Osteocyte (in vitro differentiated cells): ENCODE measurements around the gene GAS2L2. TPM values are rescaled to one million over a fixed set of nuclear protein-coding genes. Genes with fewer than 3 reads are reported as not detected.

Source experiments
- DNase-seq: peaks from one replicate; pipeline ENCODE4 v3.0.0; 2021; ENCODE audit warnings: mixed read lengths; ENCODE audit not compliant: unreplicated experiment; ENCODE audit errors: extremely low spot score
- H3K27ac Mint-ChIP-seq: one replicate; pipeline ENCODE4 v1.8.0; 2021; ENCODE audit warnings: mild to moderate bottlenecking, mixed read lengths; ENCODE audit not compliant: unreplicated experiment
- H3K27me3 Mint-ChIP-seq: one replicate; pipeline ENCODE4 v1.8.0; 2021; ENCODE audit warnings: mixed read lengths; ENCODE audit not compliant: unreplicated experiment
- H3K36me3 Mint-ChIP-seq: one replicate; pipeline ENCODE4 v1.8.0; 2021; ENCODE audit warnings: mixed read lengths; ENCODE audit not compliant: unreplicated experiment
- H3K4me1 Mint-ChIP-seq: one replicate; pipeline ENCODE4 v1.8.0; 2021; ENCODE audit warnings: mixed read lengths; ENCODE audit not compliant: unreplicated experiment
- H3K4me3 Mint-ChIP-seq: one replicate; pipeline ENCODE4 v1.8.0; 2021; ENCODE audit warnings: mild to moderate bottlenecking, moderate library complexity, mixed read lengths; ENCODE audit not compliant: unreplicated experiment
- H3K9me3 Mint-ChIP-seq: one replicate; pipeline ENCODE4 v1.8.0; 2021; ENCODE audit warnings: mixed read lengths; ENCODE audit not compliant: unreplicated experiment
- CTCF ChIP-seq: fragments of 200-600 bp; sonication (generic); IDR thresholded peaks from 2 replicates; pipeline ENCODE4 v1.5.0; 2021; ENCODE audit warnings: antibody characterized with exemption, mild to moderate bottlenecking, moderate library complexity
- total RNA-seq: library from RNA; stranded (reverse); gene quantifications from 2 replicates; pipeline ENCODE4 v1.2.1, GENCODE V29; 2021

Gene GAS2L2
- total RNA-seq, 1 donor from 2014 or later, result not detected

GRCh38 chr17:35745246-35745645 lies 7.8 kb downstream of the GAS2L2 start:
- H3K4me1 Mint-ChIP-seq, result peaks cover 15% of the 10 kb centered on the region
- H3K9me3 Mint-ChIP-seq, result no peaks in the 10 kb centered on the region
- peaks cover 39% of the 10 kb centered on the region for H3K27me3 Mint-ChIP-seq
- no peak overlapping the region for H3K27ac Mint-ChIP-seq
- H3K36me3 Mint-ChIP-seq, result no peaks in the 10 kb centered on the region
- no peak overlapping the region for H3K4me3 Mint-ChIP-seq
- no peak for TF ChIP-seq CTCF
- DNase-seq, result no peak

- peaks cover 41% of the 10 kb centered on the region for H3K27me3 Mint-ChIP-seq
- no peak for DNase-seq
- no peaks in the 10 kb centered on the region for H3K36me3 Mint-ChIP-seq
- peaks cover 12% of the 10 kb centered on the region for H3K4me1 Mint-ChIP-seq
- H3K4me3 Mint-ChIP-seq, result no peak overlapping the region
- TF ChIP-seq CTCF, result no peak
- H3K9me3 Mint-ChIP-seq, result no peaks in the 10 kb centered on the region
- no peak overlapping the region for H3K27ac Mint-ChIP-seq
Measured at GRCh38 chr17:35744830-35745229, 8.2 kb downstream of the GAS2L2 start.

- H3K27me3 Mint-ChIP-seq, result peaks cover 38% of the 10 kb centered on the region
- no peak overlapping the region for H3K4me3 Mint-ChIP-seq
- H3K9me3 Mint-ChIP-seq, result no peaks in the 10 kb centered on the region
- DNase-seq, result no peak
- H3K4me1 Mint-ChIP-seq, result peaks cover 9% of the 10 kb centered on the region
- no peak overlapping the region for H3K27ac Mint-ChIP-seq
- H3K36me3 Mint-ChIP-seq, result no peaks in the 10 kb centered on the region
- TF ChIP-seq CTCF, result no peak
Measured at GRCh38 chr17:35743626-35744328, 9.3 kb downstream of the GAS2L2 start.

GRCh38 chr17:35742896-35743477 lies 10.1 kb downstream of the GAS2L2 start:
- no peak overlapping the region for H3K27ac Mint-ChIP-seq
- peaks cover 9% of the 10 kb centered on the region for H3K4me1 Mint-ChIP-seq
- H3K4me3 Mint-ChIP-seq, result no peak overlapping the region
- TF ChIP-seq CTCF, result no peak
- H3K27me3 Mint-ChIP-seq, result peaks cover 32% of the 10 kb centered on the region
- no peaks in the 10 kb centered on the region for H3K36me3 Mint-ChIP-seq
- no peak for DNase-seq
- no peaks in the 10 kb centered on the region for H3K9me3 Mint-ChIP-seq

- Mint-ChIP-seq H3K4me1 (peaks cover 9% of the 10 kb centered on the region), H3K4me3 (no peak overlapping the region), H3K9me3 (no peaks in the 10 kb centered on the region), H3K36me3 (no peaks in the 10 kb centered on the region), H3K27me3 (peaks cover 32% of the 10 kb centered on the region), H3K27ac (no peak overlapping the region)
- no peak for DNase-seq
- no peak for TF ChIP-seq CTCF
Measured at GRCh38 chr17:35742496-35742895, 10.5 kb downstream of the GAS2L2 start.
